ENCODE data around the gene HSF4. TPM values are rescaled to one million over a fixed set of nuclear protein-coding genes. Genes with fewer than 3 reads are reported as not detected.

The HSF4 gene
- total RNA-seq, 1 donor from 2014 or later, result 11.1 TPM

GRCh38 chr16:67141391-67141790 lies 23.2 kb upstream of the HSF4 start:
- no peaks in the 10 kb centered on the region for H3K4me1 Mint-ChIP-seq (ENCODE audit: unreplicated experiment)
- peaks cover 29% of the 10 kb centered on the region for H3K36me3 Mint-ChIP-seq
- no peaks in the 10 kb centered on the region for H3K9me3 Mint-ChIP-seq

GRCh38 chr16:67142342-67142741 lies 22.2 kb upstream of the HSF4 start:
- Mint-ChIP-seq H3K4me1 (ENCODE audit: unreplicated experiment) (no peaks in the 10 kb centered on the region), H3K27me3 (no peaks in the 10 kb centered on the region), H3K36me3 (peaks cover 29% of the 10 kb centered on the region), H3K9me3 (no peaks in the 10 kb centered on the region), H3K4me3 (no peak overlapping the region), H3K27ac (no peak overlapping the region)
- no peak for TF ChIP-seq CTCF (conservative IDR thresholded peaks at IDR 0.05)
- no peak for DNase-seq (ENCODE audit: extremely low spot score, unreplicated experiment)

More at GRCh38 chr16:67141391-67141790, 23.2 kb upstream of the HSF4 start:
- H3K27ac Mint-ChIP-seq, result no peak overlapping the region
- H3K27me3 Mint-ChIP-seq, result no peaks in the 10 kb centered on the region
- TF ChIP-seq CTCF (conservative IDR thresholded peaks at IDR 0.05), result no peak
- H3K4me3 Mint-ChIP-seq, result no peak overlapping the region
- DNase-seq (ENCODE audit: extremely low spot score, unreplicated experiment), result no peak

GRCh38 chr16:67144943-67145342 lies 19.6 kb upstream of the HSF4 start:
- Mint-ChIP-seq H3K9me3 (no peaks in the 10 kb centered on the region), H3K27me3 (peaks cover 6% of the 10 kb centered on the region), H3K4me3 (no peak overlapping the region), H3K36me3 (peaks cover 28% of the 10 kb centered on the region), H3K27ac (no peak overlapping the region), H3K4me1 (ENCODE audit: unreplicated experiment) (no peaks in the 10 kb centered on the region)
- no peak for DNase-seq (ENCODE audit: extremely low spot score, unreplicated experiment)
- no peak for TF ChIP-seq CTCF (conservative IDR thresholded peaks at IDR 0.05)

- H3K4me1 Mint-ChIP-seq (ENCODE audit: unreplicated experiment), result no peaks in the 10 kb centered on the region
Observed at GRCh38 chr16:67145746-67146145, 18.8 kb upstream of the HSF4 start.

GRCh38 chr16:67146523-67147357 lies 17.8 kb upstream of the HSF4 start:
- DNase-seq (ENCODE audit: extremely low spot score, unreplicated experiment), result no peak
- H3K27ac Mint-ChIP-seq, result no peak overlapping the region
- H3K27me3 Mint-ChIP-seq, result peaks cover 16% of the 10 kb centered on the region
- H3K4me1 Mint-ChIP-seq (ENCODE audit: unreplicated experiment), result no peaks in the 10 kb centered on the region
- TF ChIP-seq CTCF (conservative IDR thresholded peaks at IDR 0.05), result no peak
- H3K36me3 Mint-ChIP-seq, result peaks cover 23% of the 10 kb centered on the region
- H3K4me3 Mint-ChIP-seq, result no peak overlapping the region
- no peaks in the 10 kb centered on the region for H3K9me3 Mint-ChIP-seq

More at GRCh38 chr16:67145746-67146145, 18.8 kb upstream of the HSF4 start:
- H3K9me3 Mint-ChIP-seq, result no peaks in the 10 kb centered on the region
- no peak overlapping the region for H3K4me3 Mint-ChIP-seq
- TF ChIP-seq CTCF (conservative IDR thresholded peaks at IDR 0.05), result no peak
- peaks cover 6% of the 10 kb centered on the region for H3K27me3 Mint-ChIP-seq
- no peak for DNase-seq (ENCODE audit: extremely low spot score, unreplicated experiment)
- no peak overlapping the region for H3K27ac Mint-ChIP-seq
- H3K36me3 Mint-ChIP-seq, result peaks cover 28% of the 10 kb centered on the region

All from type B pancreatic cell (in vitro differentiated cells).